GM18526 (cell line): ENCODE data around the gene GNRHR.

Experiments
- POLR2A ChIP-seq: IDR thresholded peaks from 3 replicates; pipeline ENCODE4 v1.6.1; 2011; ENCODE audit not compliant: insufficient read length; ENCODE audit errors: extremely low read depth

The GNRHR gene, protein sequence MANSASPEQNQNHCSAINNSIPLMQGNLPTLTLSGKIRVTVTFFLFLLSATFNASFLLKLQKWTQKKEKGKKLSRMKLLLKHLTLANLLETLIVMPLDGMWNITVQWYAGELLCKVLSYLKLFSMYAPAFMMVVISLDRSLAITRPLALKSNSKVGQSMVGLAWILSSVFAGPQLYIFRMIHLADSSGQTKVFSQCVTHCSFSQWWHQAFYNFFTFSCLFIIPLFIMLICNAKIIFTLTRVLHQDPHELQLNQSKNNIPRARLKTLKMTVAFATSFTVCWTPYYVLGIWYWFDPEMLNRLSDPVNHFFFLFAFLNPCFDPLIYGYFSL

DNA sequence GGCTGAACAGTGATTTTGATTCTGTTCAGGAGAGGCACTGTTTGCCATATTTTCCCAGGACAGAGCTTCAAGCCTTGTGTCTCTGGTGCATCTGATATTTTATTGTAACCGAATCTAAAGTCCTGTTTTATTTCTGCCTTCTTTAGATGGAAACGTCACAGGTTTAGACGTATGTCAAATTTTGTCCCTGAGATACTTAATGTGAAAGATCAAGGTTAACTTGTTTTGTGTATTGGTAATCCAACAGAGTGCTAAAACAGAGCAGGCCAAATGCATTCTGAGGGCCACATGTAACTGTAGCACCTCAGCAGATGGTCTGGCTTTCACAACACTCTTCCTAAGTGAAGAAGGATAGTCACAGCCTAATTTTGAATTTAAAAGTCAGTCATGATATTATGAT lies at the start of gene GNRHR:
Gene GNRHR (minus strand): TSS at position 101 of the 400 bp plus-strand sequence. CDS start 53 bp downstream, at position 48.
- TF ChIP-seq POLR2A, result no peak

DNA sequence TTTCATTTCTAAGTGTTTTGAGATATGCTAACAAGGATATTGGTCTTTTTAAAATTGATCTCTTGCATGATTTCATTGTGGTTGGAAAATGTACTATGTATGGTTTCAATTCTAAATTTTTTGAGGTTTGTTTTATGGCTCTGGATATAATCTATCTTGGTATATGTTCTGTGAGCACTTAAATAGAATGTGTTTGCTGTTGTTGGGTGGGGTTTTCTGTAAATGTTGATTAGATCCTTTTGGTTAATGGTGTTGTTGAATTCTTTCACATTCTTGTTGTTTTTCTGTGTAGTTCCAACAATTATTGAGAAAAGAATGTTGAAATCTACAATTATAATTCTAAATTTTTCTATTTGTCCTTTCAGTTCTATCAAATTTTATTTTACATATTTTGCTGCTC lies 42.6 kb upstream of the GNRHR start:
- no peak for TF ChIP-seq POLR2A

DNA sequence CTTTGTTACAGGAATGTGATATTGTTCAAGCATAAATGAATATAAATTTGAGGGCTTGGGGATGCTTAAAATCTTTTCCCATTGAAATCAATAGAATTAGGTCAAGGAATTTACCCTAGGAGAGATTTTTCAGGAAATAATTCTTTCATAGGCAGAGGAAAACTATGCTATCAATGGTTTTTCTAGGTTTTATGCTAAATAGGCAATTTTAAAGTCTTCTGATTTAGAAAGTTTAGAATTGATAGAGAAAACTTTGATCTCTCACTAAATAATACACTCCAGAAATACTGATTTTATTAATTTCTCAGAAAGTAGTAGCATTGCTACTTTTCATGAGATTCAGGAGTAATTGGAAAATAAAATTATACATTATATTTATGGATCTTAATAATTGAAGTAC lies 36.5 kb upstream of the GNRHR start:
- no peak for TF ChIP-seq POLR2A

DNA sequence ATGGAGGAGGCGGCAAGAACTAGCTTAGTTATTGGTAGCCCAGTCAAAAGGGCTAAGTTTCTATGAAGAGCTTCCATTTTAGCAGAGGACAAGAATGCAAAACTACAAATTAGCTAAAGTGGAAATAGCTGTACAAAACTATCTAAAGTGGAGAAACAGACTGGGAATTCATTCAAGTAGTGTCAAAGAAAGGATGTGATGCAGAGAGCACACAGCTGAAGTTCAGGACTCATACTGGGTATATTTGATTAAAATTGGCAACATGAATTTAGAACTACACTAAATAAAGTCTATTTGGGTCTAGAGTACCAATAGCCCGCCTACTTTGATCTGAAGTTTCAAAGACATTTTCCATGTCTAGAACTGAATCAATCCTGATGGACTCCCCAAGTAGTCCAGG lies 33.1 kb upstream of the GNRHR start:
- TF ChIP-seq POLR2A, result no peak

DNA sequence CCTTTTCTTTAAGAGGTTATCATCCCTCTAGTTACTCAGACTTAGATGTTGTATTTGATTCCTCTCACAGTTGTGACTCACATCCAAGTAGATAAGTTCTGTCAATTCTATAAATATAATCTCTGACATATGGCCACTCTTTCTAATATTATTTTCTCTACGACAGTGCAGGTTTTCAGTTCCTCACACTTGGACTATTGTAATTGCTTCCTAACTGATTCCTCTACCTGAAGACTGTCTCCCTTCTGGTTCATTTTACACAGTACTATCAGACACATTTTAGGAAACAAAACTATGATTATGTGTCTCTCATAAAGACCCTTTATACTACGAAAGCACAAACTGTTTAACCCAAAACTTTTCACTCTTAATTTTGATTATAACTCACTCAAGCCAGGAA lies 31.3 kb upstream of the GNRHR start:
- no peak for TF ChIP-seq POLR2A

DNA sequence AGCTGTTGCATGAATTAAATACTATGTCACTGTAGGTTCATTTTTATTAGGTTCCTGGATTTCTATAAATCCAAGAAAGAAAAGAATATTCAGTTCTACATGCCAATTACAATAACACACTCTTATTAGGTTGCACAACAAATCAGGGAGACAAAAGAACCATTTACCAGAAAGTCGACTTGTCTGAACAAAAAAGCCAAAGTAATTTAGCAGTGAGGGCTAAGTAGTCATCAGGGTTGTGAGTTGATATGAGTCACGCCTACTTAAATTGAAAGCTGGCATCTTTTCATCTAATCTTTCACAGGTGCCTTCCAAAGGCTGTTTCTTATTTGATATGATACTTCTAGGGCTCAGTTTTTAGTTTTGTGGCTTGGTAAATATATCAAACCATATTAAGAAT lies 25.4 kb upstream of the GNRHR start:
- TF ChIP-seq POLR2A, result no peak

DNA sequence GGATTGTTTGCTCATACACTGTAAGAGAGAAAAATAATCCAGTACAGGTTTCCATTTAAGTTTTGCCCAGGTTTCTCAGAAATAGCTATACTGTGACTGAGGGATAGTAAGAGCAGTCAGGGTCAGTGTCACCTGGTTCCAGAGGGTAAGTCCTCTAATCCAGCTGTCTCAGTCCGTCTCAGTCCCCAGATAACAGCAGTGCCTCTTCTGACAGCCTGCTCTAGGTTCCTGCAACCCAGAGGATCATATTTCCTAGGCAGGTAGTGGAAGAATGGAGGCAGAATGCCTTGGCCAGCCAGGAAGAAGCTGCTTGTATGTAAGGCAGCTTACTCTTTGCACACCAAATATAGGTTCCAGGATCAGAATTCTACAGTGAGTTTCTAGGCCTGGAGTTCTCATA lies 22.6 kb upstream of the GNRHR start:
- no peak for TF ChIP-seq POLR2A

DNA sequence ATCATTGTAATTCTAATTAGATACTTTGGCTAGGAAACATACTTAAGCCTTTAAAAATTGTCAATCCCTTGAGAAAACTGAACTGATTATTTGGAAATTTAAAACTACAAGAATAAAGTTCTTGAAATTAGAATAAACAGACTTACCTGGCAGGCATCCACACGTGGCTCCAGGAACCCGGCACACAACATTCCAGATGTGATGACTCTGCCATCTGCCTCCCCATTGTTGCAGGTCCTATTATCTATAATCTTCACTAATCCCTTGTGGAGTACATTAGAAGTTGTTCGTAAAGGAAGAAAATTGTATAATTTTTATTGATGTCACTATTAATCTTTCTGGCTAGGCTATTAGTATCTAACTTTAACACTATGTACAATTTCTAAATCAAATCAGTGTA lies 16.2 kb upstream of the GNRHR start:
- no peak for TF ChIP-seq POLR2A

DNA sequence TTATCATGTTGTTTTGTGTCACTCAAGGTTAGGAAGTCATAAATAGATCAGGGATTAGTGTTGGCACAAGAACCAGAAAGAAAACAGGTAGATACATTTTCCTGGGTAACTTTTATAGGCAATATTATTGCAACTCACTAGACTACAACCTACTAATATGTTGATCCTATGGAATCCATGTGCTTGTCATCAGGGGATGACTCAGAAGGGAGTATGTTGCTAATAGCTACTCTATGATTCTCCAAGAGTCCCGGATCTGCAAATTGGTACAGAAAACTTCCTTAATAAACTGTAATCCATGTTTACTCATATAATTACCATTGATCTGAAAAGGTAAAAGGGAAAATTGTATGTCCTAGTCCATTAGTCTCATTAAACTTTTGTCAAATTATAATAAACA lies 11.7 kb upstream of the GNRHR start:
- TF ChIP-seq POLR2A, result no peak

DNA sequence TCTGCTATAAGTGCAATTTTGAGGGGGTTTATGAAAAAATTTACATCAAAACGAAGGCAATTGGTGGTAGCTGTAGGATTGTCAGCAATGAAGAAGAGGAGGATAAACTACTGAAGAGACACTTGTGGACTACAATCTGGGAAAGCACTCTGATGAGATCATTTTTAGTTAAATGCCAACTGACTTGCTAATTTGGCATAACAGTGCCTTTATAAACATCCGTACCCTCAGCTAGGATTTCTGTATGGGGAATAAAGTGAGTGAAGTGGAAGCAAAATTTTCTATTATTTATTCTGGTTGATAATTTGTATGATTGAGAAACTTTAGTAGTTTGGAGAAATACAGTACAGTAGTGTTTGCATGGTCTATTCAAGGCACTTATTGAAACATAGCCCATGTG lies 11.2 kb upstream of the GNRHR start:
- TF ChIP-seq POLR2A, result no peak

DNA sequence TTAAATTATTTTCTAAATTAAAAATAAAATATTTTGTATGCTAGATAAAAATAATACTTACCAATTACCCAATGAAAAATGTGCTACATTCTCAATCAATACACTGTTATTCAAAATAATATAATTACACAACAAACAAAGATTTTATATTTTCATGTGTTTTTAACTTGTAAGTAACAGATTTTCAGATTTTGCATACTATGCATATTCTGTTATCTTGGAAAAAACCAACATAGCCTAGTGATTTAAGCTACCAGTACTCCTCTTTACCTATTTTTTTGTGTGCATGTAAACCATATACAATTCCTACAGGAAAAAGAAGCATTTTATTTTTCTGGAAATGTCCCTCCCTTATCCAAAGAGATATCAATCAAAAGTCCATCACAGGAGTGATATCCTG lies 10.0 kb upstream of the GNRHR start:
- no peak for TF ChIP-seq POLR2A

DNA sequence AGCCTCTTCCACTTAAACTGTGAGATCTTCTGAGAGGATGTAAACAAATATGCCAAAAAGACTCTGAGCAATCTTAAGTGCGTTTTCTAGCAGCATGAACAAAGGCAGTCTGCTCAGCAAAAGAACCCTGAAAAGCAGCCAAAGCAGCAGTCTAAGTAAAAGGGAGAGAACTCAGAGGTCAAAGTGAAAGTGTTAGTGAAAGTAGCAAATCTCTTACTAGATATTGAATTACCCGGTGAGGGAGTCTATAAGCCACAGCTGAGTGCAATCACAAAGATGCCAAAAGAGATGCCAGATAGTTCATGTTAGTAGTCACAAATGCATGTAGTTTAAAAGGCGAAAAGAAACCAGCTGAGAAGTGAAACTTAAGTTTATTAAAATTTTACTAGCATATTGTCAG lies 7.9 kb upstream of the GNRHR start:
- TF ChIP-seq POLR2A, result no peak

DNA sequence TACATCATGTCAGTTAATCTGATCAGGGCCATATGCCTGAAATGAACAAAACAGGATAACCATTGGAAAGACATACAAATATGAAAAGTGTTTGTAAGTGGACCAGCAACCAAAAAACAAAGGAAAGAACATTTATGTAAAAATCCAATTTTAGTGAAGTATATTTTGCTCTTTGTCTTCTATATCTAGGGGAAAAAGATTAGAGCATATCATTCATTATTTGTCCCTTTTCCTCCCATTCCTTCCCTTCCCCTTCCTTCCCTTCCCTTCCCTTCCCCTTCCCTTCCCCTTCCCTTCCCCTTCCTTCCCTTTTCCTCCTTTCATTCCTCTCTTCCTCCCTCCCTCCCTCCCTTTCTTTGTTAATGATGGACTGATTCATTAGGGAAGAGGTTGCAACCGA lies 1.8 kb upstream of the GNRHR start:
- no peak for TF ChIP-seq POLR2A

DNA sequence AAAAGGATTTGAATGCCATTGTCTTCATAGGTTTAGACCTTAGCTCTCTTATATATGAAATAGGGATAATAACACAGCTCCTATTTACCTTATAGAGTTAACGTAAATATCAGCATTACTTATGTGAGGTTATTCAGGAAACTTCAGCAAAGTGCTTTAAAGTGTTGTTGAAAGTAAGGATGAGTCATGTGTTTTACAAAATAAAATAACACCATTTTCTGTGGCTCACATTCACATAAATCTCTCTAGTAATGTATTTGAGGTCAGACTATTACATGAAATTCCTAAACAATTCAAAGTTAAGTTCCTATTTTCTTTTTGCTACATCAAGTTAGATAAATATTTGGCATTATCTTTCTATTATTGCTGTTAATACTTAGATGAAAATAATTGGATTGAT lies 2.9 kb downstream of the GNRHR start:
- no peak for TF ChIP-seq POLR2A

DNA sequence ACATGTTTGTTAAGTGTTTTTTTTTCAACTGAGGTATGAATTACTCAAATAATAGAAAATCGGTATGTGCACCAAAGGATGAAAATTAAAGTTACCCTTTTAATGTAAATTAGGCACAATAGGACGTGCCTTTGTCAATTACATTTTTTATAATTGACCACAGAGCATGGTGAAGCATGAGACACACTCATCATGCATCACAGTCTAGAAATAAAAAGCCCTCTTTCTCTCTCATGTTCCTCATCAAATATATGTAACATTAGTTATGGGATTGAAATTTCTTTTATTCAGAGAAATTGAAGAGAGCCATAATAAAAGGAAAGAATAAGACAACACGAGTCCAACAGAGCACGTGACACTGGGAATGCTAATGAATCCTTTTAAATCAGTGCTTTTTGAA lies 3.5 kb downstream of the GNRHR start:
- no peak for TF ChIP-seq POLR2A

DNA sequence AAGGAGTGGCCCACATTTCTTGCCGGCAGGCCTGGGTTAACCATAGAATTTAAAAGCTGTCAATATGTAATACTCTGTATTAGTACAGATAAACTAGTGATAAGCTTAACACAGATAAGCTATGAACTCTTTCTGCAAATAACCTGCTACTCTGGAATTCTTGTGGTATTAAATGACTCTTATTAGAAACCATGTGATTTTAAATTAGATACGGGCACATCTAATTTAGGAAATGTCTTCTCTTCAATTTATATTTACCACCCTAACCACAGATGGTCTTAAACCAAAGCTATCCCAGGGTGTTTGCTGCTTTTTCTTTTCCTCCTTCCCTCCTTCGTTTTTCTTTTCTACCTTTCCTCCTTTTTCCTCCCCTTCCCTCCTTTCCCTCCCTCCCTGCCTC lies 4.9 kb downstream of the GNRHR start:
- no peak for TF ChIP-seq POLR2A

DNA sequence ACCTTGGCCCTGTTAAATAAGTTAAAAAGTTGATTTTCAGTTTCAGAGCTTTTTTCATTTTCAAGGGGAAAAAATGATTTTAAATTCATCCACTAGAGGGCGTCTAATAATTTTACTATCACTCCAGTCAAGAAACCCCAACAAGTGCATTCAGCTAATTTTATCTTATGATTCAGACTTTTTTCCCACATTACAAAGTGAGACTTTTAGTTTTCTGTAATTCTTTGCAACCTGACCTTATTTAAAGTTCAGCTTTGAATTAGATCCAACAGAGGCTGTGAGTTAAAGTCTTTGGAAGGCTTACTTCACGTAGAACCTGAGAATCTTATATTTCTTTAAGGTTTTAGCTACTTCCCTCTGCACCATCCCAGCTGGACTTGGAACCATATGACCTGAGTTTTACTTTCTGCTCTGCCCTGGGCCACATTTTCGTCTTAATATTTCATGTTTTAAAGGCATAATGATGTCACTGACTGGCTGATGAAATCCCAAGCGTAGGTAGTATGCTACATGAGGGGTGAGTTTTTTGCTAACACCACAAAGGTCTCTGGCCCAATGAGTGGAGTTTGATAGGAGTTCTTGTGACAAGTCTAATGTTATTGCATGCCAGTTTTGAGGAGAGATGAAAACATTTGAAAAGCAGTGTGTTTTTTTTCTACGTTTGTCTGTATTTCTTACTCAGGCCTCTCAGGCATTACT lies 7.2 kb downstream of the GNRHR start:
- TF ChIP-seq POLR2A, result no peak
